NOMO-1 treated with DMSO at 0.1 percent for 48 hours (cell line): ENCODE data around the gene FHIT.

Source experiments
- DNase-seq: peaks from one replicate; lab custom pipeline; 2025; ENCODE audit not compliant: unreplicated experiment; lab: John Stamatoyannopoulos, UW

Gene FHIT

DNA sequence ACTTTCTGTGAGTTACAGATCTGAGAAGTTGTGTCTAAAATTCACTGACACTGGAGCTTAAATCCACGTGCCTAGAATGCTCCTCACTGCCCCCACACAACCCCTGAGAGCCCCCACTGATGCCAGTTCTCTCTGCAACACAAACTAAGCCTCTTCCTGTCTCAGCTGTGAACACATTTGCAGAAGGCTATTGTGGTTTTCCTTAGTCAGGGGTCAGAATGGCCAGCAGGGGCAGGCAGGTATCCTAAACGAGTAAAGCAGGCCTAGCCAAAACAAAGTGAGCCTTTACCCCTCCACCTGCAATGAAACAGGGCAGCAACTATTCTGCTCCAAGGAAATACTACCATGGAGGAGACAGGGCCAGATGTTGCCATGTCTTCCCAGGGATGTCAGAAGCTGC lies 78.6 kb downstream of the FHIT start:
- DNase-seq, result no peak

DNA sequence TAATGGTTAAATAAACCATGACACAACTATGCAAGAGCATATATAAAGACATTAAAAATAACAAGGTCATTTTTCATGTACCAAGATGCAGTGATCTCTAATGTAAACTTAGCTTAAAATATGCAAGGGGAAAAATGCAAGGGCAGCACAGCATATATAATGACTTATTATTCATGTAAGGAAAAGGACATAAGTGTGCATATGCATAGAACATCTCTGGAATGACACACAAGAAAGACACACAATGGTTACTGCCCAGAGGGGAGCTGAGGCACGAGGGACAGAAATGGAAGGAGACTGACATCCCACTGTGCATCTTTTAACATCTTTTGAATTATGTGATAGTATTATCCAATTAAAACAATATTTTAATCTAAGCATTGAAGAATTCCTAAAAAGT lies 79.0 kb downstream of the FHIT start:
- DNase-seq, result no peak

DNA sequence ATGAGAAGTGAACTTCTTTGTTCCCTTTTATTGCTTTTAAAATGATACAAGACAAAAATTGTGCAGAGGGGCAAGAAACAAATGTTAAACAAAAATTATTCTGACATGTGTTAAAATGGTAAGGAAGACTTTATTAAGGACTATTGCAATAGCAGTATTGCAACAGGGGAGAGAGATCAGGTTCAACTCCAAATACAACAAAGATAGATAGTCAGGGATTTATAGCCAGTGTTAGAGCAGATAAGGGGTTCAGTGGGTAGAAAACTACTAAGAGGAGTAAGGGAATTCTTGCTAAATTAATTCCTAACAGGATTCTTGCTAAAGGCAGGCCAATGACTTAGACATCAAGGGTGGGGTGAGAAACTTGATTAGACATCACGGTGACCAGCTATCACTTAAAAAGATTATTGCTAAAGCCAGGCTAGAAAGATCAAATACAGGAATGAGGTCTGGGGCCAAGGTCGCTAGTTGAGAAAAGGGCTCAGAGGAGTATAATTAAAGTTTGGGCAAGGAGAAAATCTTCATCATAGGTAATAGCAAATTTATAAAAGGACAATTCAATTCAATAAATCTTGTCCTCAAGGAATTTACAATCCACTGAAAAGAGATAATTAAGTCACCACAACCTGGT lies 81.5 kb downstream of the FHIT start:
- DNase-seq, result no peak

DNA sequence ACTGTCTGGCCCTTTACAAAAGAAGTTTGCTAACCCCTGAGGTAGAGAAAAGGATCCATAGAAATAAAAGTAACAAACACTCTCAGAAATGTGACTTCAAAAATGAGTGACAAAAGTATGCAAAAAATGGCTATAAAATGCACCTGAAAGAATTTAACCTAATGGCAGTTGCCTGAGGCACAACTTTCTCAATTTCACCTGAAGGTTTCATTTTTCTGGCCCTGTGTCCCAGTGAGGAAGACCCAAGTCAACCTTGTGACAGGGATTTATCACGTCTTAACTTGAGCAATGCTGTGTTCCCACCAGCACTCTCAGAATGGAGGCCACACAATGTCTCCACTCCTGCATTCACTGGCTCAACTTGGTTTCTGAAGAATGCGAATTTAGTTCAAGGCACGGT lies 83.0 kb downstream of the FHIT start:
- no peak for DNase-seq

DNA sequence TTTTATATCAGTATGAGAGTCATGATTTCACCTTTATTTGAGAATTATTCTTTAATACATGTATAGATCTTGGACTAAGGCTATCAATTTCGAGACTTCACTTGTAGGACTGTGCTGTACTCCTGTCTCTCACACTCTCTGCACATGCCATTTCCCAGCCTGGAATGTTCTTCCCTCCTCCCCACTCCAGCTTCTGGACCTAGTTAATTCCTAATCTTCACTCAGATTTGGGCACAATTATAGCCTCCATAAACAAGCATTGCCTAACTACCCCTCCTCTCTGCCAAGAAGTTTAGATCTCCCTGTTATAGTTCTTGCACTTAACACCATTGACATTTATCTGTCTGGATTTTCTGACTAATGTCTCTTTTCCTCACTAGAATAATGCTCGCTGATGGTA lies 88.3 kb downstream of the FHIT start:
- DNase-seq, result no peak

DNA sequence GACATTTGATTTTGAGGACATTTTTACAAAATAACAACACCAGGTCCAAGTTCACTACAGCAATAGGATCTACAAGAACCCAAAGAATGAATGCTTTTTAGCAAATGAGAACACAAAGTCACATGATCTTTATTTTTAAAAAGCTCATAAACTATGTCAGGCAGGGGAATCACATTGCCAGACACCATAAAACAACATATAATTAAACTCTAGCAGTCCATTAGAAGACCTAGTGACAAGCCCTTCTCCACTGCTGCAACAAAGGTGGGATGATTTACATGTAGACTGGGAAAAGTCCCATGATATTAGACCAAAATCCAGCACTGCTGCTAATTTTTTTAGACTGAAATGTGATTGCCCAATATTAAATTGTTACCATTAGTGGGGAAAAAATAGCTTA lies 92.6 kb downstream of the FHIT start:
- no peak for DNase-seq

DNA sequence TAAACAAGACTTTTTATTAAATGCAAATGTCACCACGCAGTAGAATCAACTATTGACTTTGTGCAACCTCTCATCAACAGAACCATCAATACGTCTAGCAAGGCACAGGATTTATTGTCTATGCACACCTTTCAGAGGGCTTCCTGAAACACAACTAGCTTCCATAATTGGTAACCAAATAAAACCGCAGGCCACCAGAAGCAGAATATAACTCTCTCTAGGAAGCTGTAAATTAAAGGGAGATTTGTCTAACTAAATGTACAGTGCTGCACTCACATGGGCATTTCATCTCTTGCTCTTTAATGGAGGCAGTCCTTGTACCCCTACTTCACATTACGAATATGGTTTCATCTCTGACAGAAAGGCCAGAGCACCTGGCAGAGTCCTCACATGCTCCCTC lies 93.0 kb downstream of the FHIT start:
- DNase-seq, result no peak

DNA sequence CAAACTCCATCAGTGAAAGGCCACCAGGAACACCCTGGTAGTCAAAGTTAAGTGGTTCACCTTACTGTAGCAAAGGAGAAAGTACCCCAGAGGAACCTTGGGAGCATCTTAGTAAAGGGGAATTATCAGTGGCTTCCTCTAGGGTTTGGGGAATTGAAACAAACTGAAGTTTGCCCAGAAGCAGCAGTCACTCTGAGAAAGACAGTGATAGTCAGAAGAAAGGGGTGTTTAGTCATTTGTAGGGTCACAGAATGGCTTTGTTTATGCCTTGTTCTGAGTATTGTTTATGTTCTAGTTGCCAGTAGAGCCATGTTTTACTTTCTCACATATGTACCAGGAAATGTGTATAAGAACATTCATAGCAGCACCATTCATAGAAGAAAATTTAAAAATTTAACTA lies 93.8 kb downstream of the FHIT start:
- no peak for DNase-seq

DNA sequence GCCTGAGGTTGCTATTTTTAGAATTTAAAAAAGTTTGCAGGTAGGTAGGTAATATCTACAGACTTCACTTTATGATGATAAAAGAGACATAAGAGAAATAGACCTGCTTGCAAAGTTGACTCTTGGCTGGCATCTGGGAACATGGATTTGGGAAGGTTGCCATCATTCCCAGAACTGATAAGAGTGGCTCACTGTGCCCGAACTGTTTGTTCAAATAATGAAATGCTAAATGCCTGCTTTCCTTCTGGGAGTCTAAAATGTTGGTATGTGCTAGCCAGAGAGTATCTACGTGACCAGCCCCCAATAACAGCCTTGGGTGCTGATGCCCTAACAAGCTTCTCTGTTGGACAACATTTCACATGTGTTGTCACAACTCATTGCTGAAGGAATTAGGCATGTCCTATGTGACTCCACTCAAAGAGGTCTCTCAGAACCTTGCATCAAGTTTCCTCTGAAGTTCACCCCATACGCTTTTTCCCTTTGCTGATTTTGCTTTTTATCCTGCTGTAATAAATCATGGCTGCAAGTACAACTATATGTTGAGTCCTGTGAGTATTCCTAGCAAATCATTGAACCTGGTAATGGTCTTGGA lies 95.5 kb downstream of the FHIT start:
- no peak for DNase-seq

DNA sequence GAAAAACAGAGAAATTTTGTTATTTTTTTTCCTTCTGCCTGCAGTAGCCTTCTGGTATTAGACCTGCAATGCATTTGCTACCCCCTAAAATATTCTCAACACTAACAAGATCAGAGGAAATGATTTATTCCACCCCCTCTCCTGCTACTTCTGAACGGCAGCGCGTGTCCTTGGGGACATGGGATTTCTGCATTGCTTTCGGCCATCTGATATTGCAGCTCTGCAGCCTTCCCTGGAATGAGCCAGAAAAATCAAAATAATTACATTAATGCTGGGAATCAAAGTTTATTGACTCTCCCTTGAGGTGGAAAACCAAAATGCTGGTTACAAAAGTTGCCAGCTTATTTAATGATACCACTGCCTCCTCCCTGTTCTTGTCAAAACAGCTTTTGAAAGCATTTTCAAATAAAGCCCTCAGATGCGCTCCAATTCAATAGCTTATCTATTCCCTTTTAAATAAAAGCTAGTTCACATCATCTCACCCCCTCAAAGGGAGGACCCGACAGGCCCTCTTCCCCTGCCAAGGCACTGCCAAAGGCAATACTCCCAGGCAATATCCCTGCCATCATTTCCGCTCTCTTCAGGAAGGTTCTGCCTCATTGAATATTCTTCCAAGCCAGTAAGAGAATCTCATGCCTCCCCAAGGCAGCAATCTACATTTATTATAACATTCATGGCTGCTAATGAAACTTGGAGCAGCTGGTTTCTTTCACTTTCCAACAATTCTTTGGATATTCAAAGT lies 96.6 kb downstream of the FHIT start:
- DNase-seq, result no peak

DNA sequence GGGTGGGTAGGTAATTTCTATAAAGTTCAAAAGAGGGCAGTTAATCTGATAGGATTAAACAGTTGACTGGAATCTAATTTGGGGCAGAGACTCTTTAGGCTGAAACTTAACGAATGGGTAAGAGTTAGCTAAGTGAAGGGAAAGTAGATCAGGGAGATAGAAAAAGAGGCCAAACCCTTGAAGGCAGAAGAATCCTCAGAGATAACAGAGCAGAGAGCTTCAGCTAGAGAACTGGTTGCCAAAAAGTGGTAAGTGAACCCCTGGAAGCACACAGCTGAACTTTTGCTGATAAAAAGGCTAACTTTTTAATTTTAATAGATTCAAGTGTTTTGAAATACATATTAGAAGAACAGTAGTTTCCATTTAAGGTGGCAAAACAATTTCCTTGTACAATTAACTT lies 99.2 kb downstream of the FHIT start:
- DNase-seq, result no peak

DNA sequence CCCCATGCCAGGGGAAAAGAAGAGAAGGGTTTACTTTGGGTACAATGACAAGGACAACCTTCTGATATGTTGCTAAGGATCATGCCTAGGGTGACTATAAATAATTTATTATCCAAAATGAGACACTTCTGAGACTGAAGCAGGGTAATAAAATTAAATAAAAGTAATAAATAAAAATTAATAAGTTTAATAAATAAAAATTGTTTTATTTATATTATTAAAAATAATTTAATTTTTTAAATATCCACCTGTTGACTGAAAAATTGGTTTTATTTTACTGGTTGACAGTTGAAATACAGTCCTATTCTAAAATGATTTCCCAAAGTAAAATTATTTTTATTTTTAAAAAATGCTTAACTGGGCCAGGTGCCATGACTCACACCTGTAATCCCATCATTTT lies 102.0 kb downstream of the FHIT start:
- DNase-seq, result no peak

DNA sequence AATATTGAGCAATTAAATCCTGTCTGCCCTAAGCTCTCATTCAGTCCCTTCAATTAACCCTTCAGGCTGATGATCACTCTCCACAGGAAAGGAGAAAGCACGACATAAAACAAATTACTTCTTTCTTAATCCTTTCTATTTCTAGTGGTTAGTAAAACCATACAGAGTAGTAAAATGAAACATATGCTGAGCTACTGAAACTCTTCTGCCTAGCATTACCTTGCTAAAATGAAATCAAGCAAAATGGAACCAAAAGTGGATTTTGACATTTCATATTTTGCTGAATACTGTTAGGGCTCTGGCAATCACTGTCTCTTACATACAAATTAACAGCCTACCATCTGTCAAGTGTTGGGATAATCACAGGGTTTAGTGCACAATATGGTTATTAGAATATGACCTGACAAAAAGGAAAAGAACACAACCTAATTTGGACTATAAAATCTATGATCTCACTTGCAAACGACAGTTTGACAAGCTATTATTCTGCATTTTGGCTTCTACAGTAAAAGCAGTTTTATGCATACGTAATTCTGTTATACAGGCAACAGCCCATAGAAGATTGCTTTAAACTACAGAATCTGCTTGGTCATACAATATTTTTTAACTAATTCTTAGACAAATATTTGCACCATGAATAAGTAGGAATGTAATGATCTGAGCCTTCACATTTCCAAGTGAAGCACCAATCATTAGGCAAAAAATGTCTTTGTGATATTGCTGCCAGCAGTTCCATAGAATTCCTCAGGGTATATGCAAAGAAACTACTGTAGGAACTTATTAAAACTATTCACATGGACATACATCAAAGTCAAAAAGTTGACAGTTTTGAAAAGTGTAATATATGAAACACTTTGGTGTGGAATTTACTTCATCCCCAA lies 105.0 kb downstream of the FHIT start:
- no peak for DNase-seq

DNA sequence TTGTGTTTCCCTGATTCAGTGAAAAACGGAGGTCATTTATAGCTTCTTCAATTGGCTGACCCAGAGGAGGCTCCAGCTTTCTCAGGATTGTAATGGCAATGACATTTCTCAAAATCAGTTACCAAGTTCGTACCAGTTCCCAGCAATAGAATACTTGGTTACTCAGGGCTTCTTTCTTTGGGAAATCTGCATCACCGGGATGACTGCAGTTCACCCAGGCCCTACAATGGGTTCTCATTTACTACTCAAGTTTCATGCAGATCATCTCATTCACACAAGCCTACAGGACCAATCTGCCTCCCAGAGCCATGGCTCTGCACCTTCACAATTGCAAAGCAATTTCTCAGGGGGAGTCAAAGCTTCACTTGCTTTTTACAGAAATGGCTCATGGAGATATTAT lies 109.6 kb downstream of the FHIT start:
- DNase-seq, result no peak

DNA sequence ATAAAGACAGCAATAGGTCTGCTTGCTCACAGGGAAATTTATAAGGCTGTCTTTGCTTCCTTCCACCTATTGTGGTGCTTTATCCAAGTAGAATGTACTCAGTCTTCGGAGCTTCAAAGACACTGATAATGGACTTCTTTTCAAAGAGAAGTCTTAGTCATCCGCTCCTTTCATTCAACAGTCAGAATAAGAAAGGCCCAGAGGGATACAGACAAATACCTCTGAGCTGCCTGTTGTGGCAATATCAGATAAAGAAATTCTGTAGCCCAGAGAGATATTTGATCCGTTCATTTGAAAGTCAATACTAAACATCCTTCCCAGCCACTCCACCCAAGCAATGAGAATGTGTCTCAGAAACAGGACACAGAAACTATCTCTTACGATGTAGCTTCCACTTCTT lies 110.0 kb downstream of the FHIT start:
- no peak for DNase-seq

DNA sequence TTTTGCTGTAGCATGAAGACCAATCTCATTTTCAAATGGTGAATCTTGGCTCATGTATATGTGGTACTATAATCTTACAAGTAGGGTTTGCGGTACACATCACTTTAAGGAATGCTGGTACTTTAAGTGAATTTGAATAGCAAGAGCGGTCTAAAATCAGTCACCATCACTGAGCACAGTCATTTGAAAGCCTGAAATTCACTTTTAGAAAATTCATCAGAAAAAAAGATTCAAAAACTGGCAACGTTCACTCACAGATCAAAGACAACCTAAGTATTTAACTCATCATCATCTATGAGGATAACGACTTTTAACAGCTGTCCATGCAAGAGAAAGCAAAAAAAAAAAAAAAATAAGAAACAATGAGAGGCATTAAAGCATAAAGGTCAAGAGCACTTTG lies 111.6 kb downstream of the FHIT start:
- DNase-seq, result no peak

DNA sequence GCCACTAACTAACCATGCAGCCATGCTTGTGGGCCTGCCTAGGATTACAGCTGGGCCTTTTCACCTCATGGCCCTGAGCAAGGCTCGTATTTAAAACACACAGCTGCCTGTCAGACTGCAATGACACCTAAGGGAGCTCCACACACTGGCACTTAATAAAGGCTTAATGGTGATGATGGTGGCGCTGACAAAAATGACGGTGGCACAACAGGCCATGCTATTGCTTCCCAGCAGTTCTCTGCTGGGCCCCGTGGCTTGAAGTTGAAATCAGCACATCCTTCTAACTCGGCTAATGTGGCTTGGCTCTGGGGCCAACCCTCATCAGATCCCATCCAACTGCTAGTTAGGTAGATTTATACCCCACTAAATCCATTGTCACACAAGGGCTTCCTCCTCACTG lies 112.9 kb downstream of the FHIT start:
- DNase-seq, result no peak

DNA sequence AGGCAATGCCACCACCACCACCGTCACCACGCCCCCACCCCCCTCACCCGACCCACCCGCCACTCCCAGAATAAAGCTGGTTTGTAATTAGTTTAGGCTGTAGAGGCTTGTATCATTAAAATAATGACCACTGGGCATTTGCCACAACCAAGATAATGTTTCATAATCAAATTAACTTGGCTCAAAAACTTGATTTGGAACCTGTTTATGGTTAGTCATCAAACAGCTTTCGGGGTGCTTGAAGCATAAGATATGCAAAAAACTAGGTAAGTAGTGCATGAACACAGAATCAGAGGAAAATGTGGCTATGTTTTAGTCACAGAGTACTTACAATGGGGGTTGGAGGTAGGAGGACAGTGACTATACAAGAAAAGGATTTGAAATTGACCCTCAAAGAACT lies 115.1 kb downstream of the FHIT start:
- DNase-seq, result no peak

DNA sequence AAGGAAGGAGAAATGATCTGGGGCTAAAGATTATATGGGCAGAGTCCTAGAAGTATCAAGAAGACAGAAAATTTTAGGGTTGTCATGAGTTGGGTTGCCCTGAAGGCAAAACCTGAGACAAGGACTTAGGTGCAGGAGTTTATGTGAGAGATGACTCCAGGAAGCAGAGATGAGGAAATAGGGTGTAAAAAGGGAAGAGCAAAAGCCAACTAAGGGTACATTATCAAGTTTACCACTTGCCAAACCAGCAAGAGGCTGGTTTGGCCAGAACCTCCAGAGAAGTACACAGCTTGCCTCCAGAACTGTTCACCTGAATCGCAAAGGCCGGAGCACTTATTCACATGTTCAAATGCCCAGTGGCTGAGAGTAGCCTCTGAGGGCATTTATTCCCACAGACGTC lies 116.7 kb downstream of the FHIT start:
- peak; percentile 38 for DNase-seq

DNA sequence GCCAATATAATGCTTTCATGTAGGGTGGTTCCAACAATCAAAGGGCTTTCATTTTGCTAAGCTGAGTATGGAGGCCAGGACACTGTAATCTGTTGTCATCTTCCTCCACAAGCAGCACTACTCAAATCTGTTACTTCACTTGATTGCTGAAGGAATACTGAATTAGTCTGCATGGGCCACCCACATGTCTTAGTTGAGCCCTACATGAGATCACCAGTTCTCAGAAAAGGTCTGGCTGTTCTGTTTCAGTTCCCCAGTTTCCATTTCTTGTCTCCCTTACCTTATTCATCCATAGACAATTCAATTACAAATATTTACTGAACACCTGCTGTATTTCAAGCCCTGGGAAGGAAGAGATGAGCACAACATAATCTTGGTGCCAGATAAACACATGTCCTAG lies 119.2 kb downstream of the FHIT start:
- no peak for DNase-seq

DNA sequence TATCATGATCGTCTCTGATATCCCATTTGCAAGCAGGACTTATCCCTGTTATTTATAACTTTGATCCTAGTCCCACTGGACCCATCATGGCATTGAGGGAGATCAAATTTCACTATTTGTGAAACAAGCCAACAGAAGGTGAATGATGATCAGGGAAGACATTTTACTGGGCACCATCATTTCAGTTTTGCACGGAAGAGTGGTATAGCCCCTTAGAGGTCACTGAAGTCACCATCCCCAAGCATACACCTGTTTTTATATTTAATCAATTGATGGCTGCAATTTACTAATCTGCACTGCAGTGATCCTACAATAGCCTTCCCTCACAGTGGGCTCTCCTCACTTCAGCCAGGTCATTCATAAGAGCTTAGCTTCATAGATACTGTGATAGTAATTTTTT lies 132.4 kb downstream of the FHIT start:
- no peak for DNase-seq
